H1 (cell line): Measurements from ENCODE around the gene THBS1. TPM values are rescaled to one million over a fixed set of nuclear protein-coding genes. Genes with fewer than 3 reads are reported as not detected.

Experiments used
- CTCF ChIA-PET: fragments of 300-600 bp; sonication (Branson Sonifier 250); formaldehyde crosslinking; loops from one replicate; lab custom pipeline; 2021; ENCODE audit not compliant: partially characterized antibody; lab: Charles Lee
- POLR2A ChIA-PET: fragments of 300-600 bp; sonication (Branson Sonifier 250); formaldehyde crosslinking; loops from one replicate; lab custom pipeline; 2021; ENCODE audit warnings: inconsistent platforms; ENCODE audit not compliant: partially characterized antibody; lab: Charles Lee
- DNase-seq, 2 experiments: peaks; one replicate each; pipeline versions ENCODE4 v3.0.0 to v3.0.0-alpha.2; 2010 to 2022; ENCODE audit warnings: low spot score in 2 of 2, low read depth in 1 of 2, mixed read lengths in 1 of 2
- FAIRE-seq: peaks from 2 replicates; lab custom pipeline; 2011; peaks lifted over from hg19 to GRCh38; lab: Jason Lieb, UNC
- H2AFZ ChIP-seq: 2 replicates; pipeline ENCODE4 v1.8.1; 2012; ENCODE audit warnings: low read length, inconsistent platforms
- H2AK5ac ChIP-seq: 2 replicates; pipeline ENCODE4 v1.6.1; 2013; ENCODE audit warnings: low read depth, low read length
- H2BK120ac ChIP-seq: replicated peaks from 2 replicates; pipeline ENCODE3; 2013; ENCODE audit warnings: low read depth, low read length, inconsistent platforms
- H2BK12ac ChIP-seq: 2 replicates; pipeline ENCODE4 v1.6.1; 2013; ENCODE audit warnings: low read depth, low read length
- H2BK15ac ChIP-seq: 2 replicates; pipeline ENCODE4 v1.6.1; 2013; ENCODE audit warnings: low read length
- H2BK20ac ChIP-seq: 2 replicates; pipeline ENCODE4 v1.6.1; 2013; ENCODE audit warnings: low read length
- H2BK5ac ChIP-seq: 2 replicates; pipeline ENCODE4 v1.6.1; 2013; ENCODE audit warnings: low read depth, low read length
- H3K14ac ChIP-seq: 2 replicates; pipeline ENCODE4 v1.6.1; 2013; ENCODE audit warnings: inconsistent platforms; ENCODE audit not compliant: insufficient read length
- H3K18ac ChIP-seq: 2 replicates; pipeline ENCODE4 v1.6.1; 2013; ENCODE audit warnings: low read length; ENCODE audit errors: extremely low read depth
- H3K23ac ChIP-seq: 2 replicates; pipeline ENCODE4 v1.6.1; 2013; ENCODE audit warnings: inconsistent platforms; ENCODE audit not compliant: insufficient read length
- H3K23me2 ChIP-seq: 2 replicates; pipeline ENCODE4 v1.6.1; 2013; ENCODE audit warnings: low read depth, low read length
- H3K27ac ChIP-seq: 2 replicates; pipeline ENCODE4 v1.6.1; 2011; ENCODE audit warnings: low read depth, low read length, inconsistent platforms
- H3K27me3 ChIP-seq, 4 experiments: replicated peaks in 1 of 4; 1 replicate in 1 of 4; 2 replicates in 3 of 4; pipeline versions ENCODE4 v1.6.1 to v1.8.1; 2011 to 2013; ENCODE audit warnings: low read length in 3 of 4, mild to moderate bottlenecking in 3 of 4, inconsistent platforms in 2 of 4, mixed read lengths in 2 of 4, moderate library complexity in 1 of 4; ENCODE audit not compliant: control insufficient read depth in 3 of 4, insufficient read depth in 3 of 4; ENCODE audit errors: extremely low read depth in 1 of 4
- H3K36me3 ChIP-seq, 4 experiments: 2 replicates each; pipeline versions ENCODE4 v1.6.1 to v1.8.1; 2011 to 2013; ENCODE audit warnings: mild to moderate bottlenecking in 4 of 4, low read length in 3 of 4, moderate library complexity in 2 of 4, control low read depth in 1 of 4, inconsistent platforms in 1 of 4; ENCODE audit not compliant: insufficient read depth in 4 of 4, control insufficient read depth in 2 of 4
- H3K4ac ChIP-seq: replicated peaks from 2 replicates; pipeline ENCODE3; 2013; ENCODE audit warnings: low read length, low read depth, mixed read lengths, inconsistent platforms; ENCODE audit not compliant: insufficient read length
- H3K4me1 ChIP-seq, 4 experiments: replicated peaks in 1 of 4; 1 replicate in 1 of 4; 2 replicates in 3 of 4; pipeline versions ENCODE4 v1.6.1 to v1.8.1; 2011 to 2013; ENCODE audit warnings: low read length in 3 of 4, inconsistent platforms in 2 of 4, mixed read lengths in 1 of 4; ENCODE audit not compliant: insufficient read depth in 4 of 4, control insufficient read depth in 3 of 4
- H3K4me2 ChIP-seq, 2 experiments: 2 replicates each; pipeline versions ENCODE4 v1.6.1 to v1.8.1; 2011 to 2013; ENCODE audit warnings: low read depth in 2 of 2, low read length in 2 of 2, control low read depth in 1 of 2, inconsistent platforms in 1 of 2, mild to moderate bottlenecking in 1 of 2; ENCODE audit not compliant: insufficient read depth in 1 of 2
- H3K4me3 ChIP-seq, 4 experiments: fragments of 200-600, 300-600 bp in 1 of 4; sonication (generic), shearing (Covaris generic), sonication (Bioruptor Twin) in 1 of 4; 2 replicates each; pipeline versions ENCODE4 v1.5.1 to v1.8.1; 2011 to 2016; ENCODE audit warnings: low read length in 4 of 4, low read depth in 3 of 4, control low read depth in 2 of 4, inconsistent platforms in 2 of 4, mild to moderate bottlenecking in 2 of 4, mixed read lengths in 1 of 4, moderate library complexity in 1 of 4; ENCODE audit not compliant: insufficient read depth in 2 of 4; ENCODE audit errors: extremely low read depth in 1 of 4
- H3K56ac ChIP-seq: replicated peaks from 2 replicates; pipeline ENCODE3; 2013; ENCODE audit warnings: low read depth, mild to moderate bottlenecking, mixed read lengths, low read length, inconsistent platforms; ENCODE audit not compliant: insufficient read length
- H3K79me1 ChIP-seq: 2 replicates; pipeline ENCODE4 v1.6.1; 2013; ENCODE audit warnings: low read depth, low read length, control low read depth
- H3K79me2 ChIP-seq, 2 experiments: 2 replicates each; pipeline versions ENCODE4 v1.6.1 to v1.8.1; 2012 to 2013; ENCODE audit warnings: low read length in 2 of 2, mild to moderate bottlenecking in 2 of 2, inconsistent platforms in 1 of 2; ENCODE audit not compliant: insufficient read depth in 2 of 2, control insufficient read depth in 1 of 2
- H3K9ac ChIP-seq, 4 experiments: replicated peaks in 1 of 4; 1 replicate in 1 of 4; 2 replicates in 3 of 4; pipeline versions ENCODE4 v1.6.1 to v1.8.1; 2011 to 2013; ENCODE audit warnings: low read depth in 3 of 4, low read length in 3 of 4, control low read depth in 2 of 4, mild to moderate bottlenecking in 2 of 4, moderate library complexity in 2 of 4, inconsistent platforms in 1 of 4; ENCODE audit errors: extremely low read depth in 1 of 4
- H3K9me3 ChIP-seq, 2 experiments: 2 replicates each; pipeline versions ENCODE4 v1.6.1 to v1.8.1; 2012 to 2013; ENCODE audit warnings: mild to moderate bottlenecking in 2 of 2, moderate library complexity in 2 of 2, control low read depth in 1 of 2, inconsistent platforms in 1 of 2, low read depth in 1 of 2, low read length in 1 of 2, mixed read lengths in 1 of 2; ENCODE audit not compliant: insufficient read depth in 2 of 2
- H4K20me1 ChIP-seq, 2 experiments: replicated peaks in 1 of 2; 2 replicates each; pipeline versions ENCODE3 to v1.8.1; 2011 to 2013; ENCODE audit warnings: inconsistent platforms in 2 of 2, low read length in 2 of 2, mild to moderate bottlenecking in 1 of 2; ENCODE audit not compliant: insufficient read depth in 2 of 2, control insufficient read depth in 1 of 2
- H4K5ac ChIP-seq: 2 replicates; pipeline ENCODE4 v1.6.1; 2013; ENCODE audit warnings: low read length, low read depth, mixed read lengths, inconsistent platforms; ENCODE audit not compliant: insufficient read length
- H4K8ac ChIP-seq: 2 replicates; pipeline ENCODE4 v1.8.0; 2013; ENCODE audit warnings: mild to moderate bottlenecking, moderate library complexity, low read length, inconsistent platforms; ENCODE audit not compliant: insufficient read depth; ENCODE audit errors: extremely low read depth
- H4K91ac ChIP-seq: replicated peaks from 2 replicates; pipeline ENCODE3; 2013; ENCODE audit warnings: low read length, mixed read lengths, inconsistent platforms; ENCODE audit not compliant: insufficient read length
- ASH2L ChIP-seq: fragments of 200-600, 300-600 bp; sonication (generic); IDR thresholded peaks from one replicate; pipeline ENCODE4 v1.7.1; 2017; ENCODE audit warnings: low read length
- EGR1 ChIP-seq: IDR thresholded peaks from 2 replicates; pipeline ENCODE4 v1.6.1; 2011; ENCODE audit warnings: low read depth, low read length, borderline replicate concordance
- GTF2F1 ChIP-seq: IDR thresholded peaks from 2 replicates; pipeline ENCODE4 v1.6.1; 2012; ENCODE audit warnings: low read depth, low read length, improper control_type of control experiment, borderline replicate concordance
- NANOG ChIP-seq: IDR thresholded peaks from 2 replicates; pipeline ENCODE4 v1.6.1; 2011; ENCODE audit warnings: low read length, low read depth, mild to moderate bottlenecking, inconsistent platforms; ENCODE audit not compliant: insufficient read depth, poor library complexity, severe bottlenecking
- SIN3A ChIP-seq, 2 experiments: IDR thresholded peaks in 1 of 2; conservative IDR thresholded peaks in 1 of 2; 2 replicates each; pipeline ENCODE4 v1.6.1; 2011 to 2012; ENCODE audit warnings: low read length in 2 of 2, improper control_type of control experiment in 1 of 2, low read depth in 1 of 2, mild to moderate bottlenecking in 1 of 2
- TAF7 ChIP-seq: optimal IDR thresholded peaks from 2 replicates; pipeline ENCODE3; 2011; ENCODE audit warnings: low read depth, mild to moderate bottlenecking, inconsistent platforms, low read length, moderate library complexity, borderline replicate concordance
- TCF12 ChIP-seq: IDR thresholded peaks from 2 replicates; pipeline ENCODE4 v1.6.1; 2011; ENCODE audit warnings: low read depth, mild to moderate bottlenecking, low read length
- WGBS, 2 experiments: shearing (Covaris generic) in 1 of 2; methylation state at CpG; one replicate each; pipeline versions ENCODE4 v1.1.6 to v1.1.7; 2013 to 2015; ENCODE audit warnings: low lambda C conversion rate in 2 of 2, mixed read lengths in 2 of 2, inconsistent platforms in 1 of 2, low coverage in 1 of 2, missing lambda C conversion rate in 1 of 2; ENCODE audit not compliant: insufficient replicate concordance in 2 of 2, insufficient coverage in 1 of 2, insufficient read length in 1 of 2; ENCODE audit errors: extremely low coverage in 1 of 2, missing lambda C conversion rate in 1 of 2; 5-methylcytosine and 5-hydroxymethylcytosine counted together
- polyA plus RNA-seq, 7 experiments: library from polyadenylated mRNA; depleted of rRNA in 3 of 7; stranded (reverse) in 5 of 7; unstranded in 2 of 7; fragments of >200 nt in 5 of 7; fragments of 200-250 nt in 2 of 7; gene quantifications; 1 replicate in 5 of 7; 2 replicates in 1 of 7; 4 replicates in 1 of 7; pipeline versions ENCODE4 v1.2.1 to v1.2.3, GENCODE V29; 2011 to 2013; ENCODE audit warnings: missing spikeins in 2 of 7, mixed read lengths in 2 of 7
- total RNA-seq: library from RNA; stranded (reverse); fragmentation: NEBNext Ultra II Directional; extraction: Animal tissue kit (Norgen Biotek cat#: 25700); gene quantifications from 2 replicates; pipeline ENCODE4 v1.2.1, GENCODE V29; 2021

Gene THBS1
- total and polyA plus RNA-seq, 2 of the 8 experiments (the other 6 are each of a cell fraction or from before 2014, with no cell fraction given), result 10.3 to 63.3 TPM

- Histone ChIP-seq H2AK5ac (no peak overlapping the region), H2BK5ac (no peak overlapping the region), H3K9me3 (no peaks in the 10 kb centered on the region), H2BK12ac (no peak overlapping the region), H3K4me2 (no peak overlapping the region), H4K20me1 (no peaks in the 10 kb centered on the region), H3K36me3 (no peaks in the 10 kb centered on the region), H2AFZ (peak overlapping the region; percentile 65; the same call in 1 of the 2 replicates), H4K91ac (no peak overlapping the region), H2BK120ac (no peak overlapping the region), H3K27ac (no peak overlapping the region), H4K8ac (no peak overlapping the region), H3K79me2 (no peaks in the 10 kb centered on the region), H3K56ac (no peak overlapping the region), H3K27me3 (no peaks in the 10 kb centered on the region), H3K4me1 (no peaks in the 10 kb centered on the region), H3K4me3 (no peak overlapping the region), H3K4ac (no peak overlapping the region), H3K23ac (no peak overlapping the region), H3K23me2 (no peaks in the 10 kb centered on the region), H2BK15ac (no peak overlapping the region), H3K18ac (no peak overlapping the region), H3K9ac (no peak overlapping the region), H3K14ac (no peak overlapping the region), H3K79me1 (no peaks in the 10 kb centered on the region), H2BK20ac (no peak overlapping the region), H4K5ac (no peak overlapping the region)
- ChIA-PET POLR2A (interaction anchor here (0.7 to 1.0 kb wide), 2 partner anchors 9 to 254 kb away, joined by 3 read pairs; no protein-coding TSS in a partner anchor), CTCF (no interaction called here)
- FAIRE-seq (no peak), DNase-seq (no peak)
- WGBS, 2 experiments, result 74% methylated on average over 2 of the region's 2 CpGs; no CpG with 5 or more reads in 1 of the 2 experiments
- TF ChIP-seq GTF2F1 (no peak), ASH2L (no peak), SIN3A (conservative IDR thresholded peaks at IDR 0.05 in 1 of 2, IDR thresholded peaks at IDR 0.05 in 1 of 2; ENCODE audit: low read depth in 1 of 2, low read length in 2 of 2) (no peak), NANOG (no peak), TAF7 (no peak), EGR1 (no peak), TCF12 (no peak)
Observed at GRCh38 chr15:39573287-39573686, 7.6 kb upstream of the THBS1 start.
